ENCODE results near the gene CNGA3. TPM values are rescaled to one million over a fixed set of nuclear protein-coding genes. Genes with fewer than 3 reads are reported as not detected.

Gene CNGA3
- total RNA-seq (not detected in 2 replicates), polyA plus RNA-seq (not detected in 2 replicates), polyA minus RNA-seq (not detected in 2 replicates), Bru-seq, nascent RNA (not detected), BruChase-seq, experiment 1, labeled RNA remaining after a 6-hour chase (percentile 2 among the genes with signal in this experiment), BruChase-seq, experiment 2, labeled RNA remaining after a 2-hour chase (percentile 4 among the genes with signal in this experiment)
- polyA plus RNA-seq (2011; cell fraction: cytosol; rRNA removed), result not detected in 2 replicates
- not detected in 2 replicates for polyA plus RNA-seq (2011; cell fraction: nucleus; rRNA removed)
- not detected in 2 replicates for polyA plus RNA-seq (2012)
- not detected for polyA minus RNA-seq (2011; cell fraction: cytosol; rRNA and poly(A)+ RNA removed)
- not detected in 2 replicates for polyA minus RNA-seq (2011; cell fraction: nucleus; rRNA and poly(A)+ RNA removed)
- long read RNA-seq, result 0 reads

DNA sequence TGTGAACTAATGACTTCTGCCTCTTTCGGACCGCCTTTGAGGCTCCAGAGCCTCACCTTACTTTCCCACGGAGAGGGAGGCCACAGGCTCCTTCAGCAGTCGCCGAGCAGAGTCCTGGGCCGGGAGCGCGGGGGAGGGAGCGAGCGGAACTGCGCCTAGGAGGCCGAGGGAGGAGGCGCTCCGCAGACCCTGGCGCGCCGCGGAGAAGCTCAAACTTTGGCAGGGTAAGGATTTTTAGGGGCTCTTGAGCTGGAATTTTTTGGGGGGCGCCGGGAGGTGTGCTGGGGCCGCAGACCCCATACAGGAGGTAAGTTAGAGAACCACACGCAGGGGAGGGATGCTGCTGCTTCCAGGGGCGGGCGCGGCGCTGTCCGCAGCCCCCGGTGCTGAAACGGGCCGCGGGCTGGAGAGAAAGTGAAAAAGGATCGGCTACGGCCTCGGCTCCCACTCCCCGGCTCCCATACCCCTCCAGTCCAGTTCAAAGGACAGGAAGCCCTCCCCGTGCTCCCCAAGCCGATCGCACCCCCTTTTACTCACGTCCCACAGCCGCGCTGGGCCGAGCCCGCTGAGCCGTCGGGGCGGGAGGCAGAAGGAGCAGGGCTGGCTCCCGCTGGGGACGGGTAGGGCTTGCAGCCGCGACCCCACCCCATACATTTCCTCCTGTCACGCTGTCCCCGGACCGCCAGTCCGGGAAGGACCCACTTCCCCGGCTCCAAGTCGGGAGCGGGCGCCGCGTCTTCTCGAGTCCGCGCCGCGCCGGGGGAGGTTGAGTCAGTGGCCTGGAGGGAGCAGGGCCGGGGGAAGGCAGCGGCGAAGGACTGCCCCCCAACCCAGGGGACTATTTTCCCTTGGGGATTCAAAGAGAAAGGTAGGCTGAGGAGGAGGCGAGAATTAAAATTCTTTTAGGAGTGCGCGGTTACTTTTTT is at the start of gene CNGA3:
Gene CNGA3 (plus strand): TSS at position 146 of the 926 bp plus-strand sequence. CDS start 23,520 bp downstream, outside the sequence.
- ChIA-PET CTCF (no interaction called here), POLR2A (no interaction called here)
- peaks cover 43 to 67% of the 10 kb centered on the region in 2 experiments for H3K27me3 ChIP-seq (ENCODE audit: control insufficient read depth in 2 of 2, insufficient read depth in 2 of 2, low read length in 2 of 2)
- H3K27ac ChIP-seq (ENCODE audit: insufficient read depth, low read depth, low read length), result no peak within 1 kb of the TSS
- dilution Hi-C loops (cut with MboI; ENCODE audit: extremely low pct_ligation_motif_present, low sequenced_read_pairs) (loop anchor here (25.0 kb wide), 1 partner anchor 184 kb away; no protein-coding TSS in a partner anchor), intact Hi-C loops (cut with micrococcal nuclease) (no loop called here)
- H4K20me1 ChIP-seq (replicated peaks; ENCODE audit: control insufficient read depth, extremely low read depth, insufficient read depth, low read length), result no peaks in the 10 kb centered on the region
- no peak within 1 kb of the TSS for H3K4me3 ChIP-seq (replicated peaks in 1 of 3; ENCODE audit: insufficient read depth in 1 of 3, low read depth in 1 of 3, low read length in 3 of 3)
- no peaks in the 10 kb centered on the region for H3K79me2 ChIP-seq (ENCODE audit: control insufficient read depth, insufficient read depth, low read length)
- no peak within 1 kb of the TSS for H3K4me2 ChIP-seq (ENCODE audit: insufficient read depth, low read length)
- TF ChIP-seq, protein P1, sequence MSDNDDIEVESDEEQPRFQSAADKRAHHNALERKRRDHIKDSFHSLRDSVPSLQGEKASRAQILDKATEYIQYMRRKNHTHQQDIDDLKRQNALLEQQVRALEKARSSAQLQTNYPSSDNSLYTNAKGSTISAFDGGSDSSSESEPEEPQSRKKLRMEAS (IDR thresholded peaks at IDR 0.05; ENCODE audit: insufficient read depth, insufficient read length), result no peak
- TF ChIP-seq MYC (IDR thresholded peaks at IDR 0.05; ENCODE audit: low read depth, low read length) (no peak), EZH2 (IDR thresholded peaks at IDR 0.05; ENCODE audit: borderline replicate concordance, low read depth, low read length, severe bottlenecking) (peak; percentile 85)
- H3K9ac ChIP-seq (replicated peaks; ENCODE audit: extremely low read depth, insufficient read depth, low read length), result no peak within 1 kb of the TSS
- no peaks in the 10 kb centered on the region for H3K36me3 ChIP-seq (ENCODE audit: control insufficient read depth in 2 of 2, extremely low read depth in 1 of 2, insufficient read depth in 2 of 2, low read length in 2 of 2)
- no peaks in the 10 kb centered on the region for H3K9me3 ChIP-seq (replicated peaks; ENCODE audit: control insufficient read depth, insufficient read depth, low read length)
- no peaks in the 10 kb centered on the region for H3K4me1 ChIP-seq (ENCODE audit: control insufficient read depth, extremely low read depth, insufficient read depth, low read length)
- no peaks in the 10 kb centered on the region for H3K9me1 ChIP-seq (replicated peaks; ENCODE audit: control insufficient read depth, extremely low read depth, insufficient read depth, low read length)
- no peak within 1 kb of the TSS for H2AFZ ChIP-seq (ENCODE audit: low read depth, low read length)
- BruUV-seq (replicated peaks), result no TSS peak
- FAIRE-seq, result no peak
- peak; percentile 11 for DNase-seq (ENCODE audit: low read depth, low spot score)
